HG03520 (cell line): ENCODE data around the gene AKAP14.
"Not testable (repeated sequence)": the region's sequence is repeated elsewhere in the genome, so short reads cannot be mapped to it uniquely, and the experiment has no call there.

ENCODE experiments used
- ATAC-seq: cut with Tn5 transposase; IDR thresholded peaks from one replicate; pipeline ENCODE4 v1.9.1; 2021; ENCODE audit warnings: mild to moderate bottlenecking, moderate library complexity; ENCODE audit not compliant: unreplicated experiment

AKAP14 gene

GRCh38 chrX:119895843-119896326 is at the start of gene AKAP14:
TSS of gene AKAP14 (plus strand) at chrX:119895893. CDS start at chrX:119903224, 7,331 bp downstream.
- ATAC-seq = no peak

GRCh38 chrX:119852382-119853353 is 43.0 kb upstream of the AKAP14 start, which contains the start of gene UPF3B:
TSS of gene UPF3B (minus strand) at chrX:119852963. CDS start at chrX:119852928, 35 bp downstream.
- peak; percentile 96 for ATAC-seq

- ATAC-seq = no peak
Measured at GRCh38 chrX:119853444-119853843, 42.2 kb upstream of the AKAP14 start.

DNA sequence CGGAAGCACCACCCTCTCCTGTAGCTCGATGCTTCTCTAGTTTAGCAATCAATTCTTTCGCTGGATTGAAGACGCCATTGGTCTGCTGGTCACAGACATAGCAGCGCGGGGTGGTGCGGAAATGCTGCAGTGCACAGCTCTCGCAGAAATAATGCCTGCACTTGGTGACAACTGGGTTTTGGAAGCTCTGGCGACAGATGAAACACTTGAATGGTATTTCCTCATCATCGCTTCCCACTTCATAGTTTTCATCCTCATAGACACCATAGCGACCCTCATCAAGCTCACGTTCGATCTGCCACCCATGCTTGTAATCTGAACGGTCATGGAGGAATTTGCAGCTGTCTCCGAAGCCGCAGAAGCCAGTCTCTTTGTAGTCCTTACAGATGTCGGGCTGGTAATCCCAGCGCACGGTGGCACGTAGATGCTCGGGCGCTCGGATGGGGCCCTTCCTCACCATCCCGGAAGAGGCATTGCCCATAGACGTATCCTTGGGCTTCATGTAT is 25.0 kb upstream of the AKAP14 start:
- no peak for ATAC-seq

DNA sequence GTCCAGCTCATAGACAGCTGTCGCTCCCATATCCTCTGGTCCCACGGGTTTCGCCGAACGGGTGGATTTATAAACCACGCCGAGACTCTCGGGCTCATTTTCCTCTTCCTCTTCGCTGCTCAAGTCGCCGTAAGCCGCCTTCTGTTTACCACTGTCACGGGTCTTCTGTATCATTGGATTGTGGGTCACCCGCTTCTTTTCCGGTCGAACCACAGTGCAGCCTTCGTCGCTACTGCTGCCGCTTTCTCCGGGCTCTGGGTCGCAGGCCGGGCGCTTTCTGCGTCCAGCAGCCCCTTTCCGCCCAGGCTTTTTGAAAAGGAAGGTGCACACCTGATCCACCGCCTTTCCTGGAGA is 24.5 kb upstream of the AKAP14 start:
- ATAC-seq = peak; percentile 20

DNA sequence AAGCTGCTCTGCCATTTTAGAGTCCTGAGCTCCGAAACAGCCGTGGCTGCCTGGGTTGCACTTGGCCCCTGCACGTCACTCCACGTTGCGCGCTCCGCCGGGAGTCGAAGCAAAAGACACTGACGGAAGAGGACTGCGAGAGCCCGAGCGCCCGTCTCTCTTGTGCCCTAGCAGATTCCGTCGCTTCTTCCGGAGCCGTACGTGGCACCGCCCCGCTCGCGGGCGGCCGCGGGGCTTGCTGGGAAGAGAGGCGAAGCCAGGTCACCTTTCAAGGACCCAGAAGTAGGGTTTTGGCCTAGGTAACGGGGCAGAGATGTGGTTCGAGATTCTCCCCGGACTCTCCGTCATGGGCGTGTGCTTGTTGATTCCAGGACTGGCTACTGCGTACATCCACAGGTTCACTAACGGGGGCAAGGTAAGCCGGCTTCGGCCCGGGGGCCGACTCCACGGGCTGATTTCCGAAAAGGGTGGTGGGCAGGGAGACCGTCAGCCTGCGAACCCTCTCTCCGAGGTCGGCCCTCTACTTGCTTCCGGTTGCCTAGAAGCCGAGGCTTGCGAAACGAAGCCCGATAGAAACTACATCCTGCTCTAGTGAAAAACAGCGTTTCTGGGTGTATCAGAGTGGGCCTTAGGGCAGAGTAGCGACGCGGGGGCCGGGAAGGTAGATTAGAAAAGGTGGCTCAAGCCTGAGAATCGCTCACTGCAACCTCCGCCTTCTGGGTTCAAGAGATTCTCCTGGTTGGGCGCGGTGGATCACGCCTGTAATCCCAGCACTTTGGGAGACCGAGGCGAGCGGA is 23.9 kb upstream of the AKAP14 start, which contains the start of the genes NDUFA1 and RNF113A:
NDUFA1 (plus strand) TSS at position 234 of the 797 bp plus-strand sequence; CDS start at position 314, 80 bp downstream.
RNF113A (minus strand) TSS at position 135 of the 797 bp plus-strand sequence; CDS start at position 15, 120 bp downstream.
- ATAC-seq = peak; percentile 86

- no peak for ATAC-seq
Measured at GRCh38 chrX:119878740-119879139, 17.0 kb upstream of the AKAP14 start.

DNA sequence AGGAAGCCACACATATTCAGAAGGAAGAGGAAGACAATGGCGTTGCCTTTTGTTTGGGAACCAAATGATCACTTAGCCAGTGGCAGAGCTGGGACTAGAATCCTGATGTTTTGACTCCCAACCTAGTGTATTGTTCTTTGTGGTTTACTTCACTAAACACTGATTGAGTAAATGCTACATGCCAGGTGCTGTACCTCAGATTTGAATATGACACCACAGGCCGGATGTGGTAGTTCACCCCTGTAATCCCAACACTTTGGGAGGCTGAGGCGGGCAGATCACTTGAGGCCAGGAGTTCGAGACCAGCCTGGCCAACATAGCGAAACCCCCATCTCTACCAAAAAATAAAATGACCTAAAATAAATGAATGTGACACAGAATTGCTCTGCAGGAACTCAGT is 15.6 kb upstream of the AKAP14 start:
- ATAC-seq = no peak

DNA sequence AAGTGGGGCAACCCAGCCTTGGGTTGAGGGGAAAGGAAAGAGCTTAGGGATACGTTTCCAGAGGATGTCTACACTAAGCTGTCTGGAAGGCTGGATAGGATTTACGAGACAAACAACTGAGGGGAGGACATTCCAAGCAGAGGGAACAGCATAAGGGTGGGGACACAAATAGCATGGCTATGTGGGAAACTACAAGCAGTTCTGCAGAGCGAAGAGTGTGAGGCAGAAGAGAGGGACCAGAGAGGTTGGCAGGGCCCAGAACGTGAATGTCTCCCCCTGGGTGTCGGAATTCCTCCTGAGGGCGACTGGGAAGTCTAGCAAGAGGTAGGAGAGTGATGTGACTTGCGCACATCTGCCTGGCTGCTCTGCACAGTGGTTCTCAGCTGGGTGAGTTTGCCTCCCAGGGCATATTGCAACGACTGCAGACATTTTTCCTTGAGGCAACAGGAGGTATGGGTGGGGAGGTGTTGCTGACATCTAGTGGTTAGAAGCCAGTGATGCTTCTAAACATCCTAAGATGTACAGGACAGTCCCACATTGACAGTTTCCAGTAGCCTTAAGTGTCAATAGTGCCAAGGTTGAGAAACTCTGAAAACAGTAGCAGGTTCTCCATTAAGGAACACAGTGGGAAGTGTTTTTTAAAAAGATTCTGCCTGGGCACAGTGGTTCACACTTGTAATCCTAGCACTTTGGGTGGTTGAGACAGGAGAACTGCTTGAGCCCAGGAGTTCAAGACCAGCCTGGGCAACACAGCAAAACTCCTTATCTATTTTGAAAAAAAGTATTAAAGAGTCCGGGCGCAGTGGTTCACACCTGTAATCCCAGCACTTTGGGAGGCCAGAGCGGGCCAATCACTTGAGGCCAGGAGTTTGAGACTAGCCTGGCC is 14.9 kb upstream of the AKAP14 start:
- ATAC-seq = peak; percentile 91

- ATAC-seq = no peak
Measured at GRCh38 chrX:119885554-119886428, 9.9 kb upstream of the AKAP14 start.

- ATAC-seq = no peak
Measured at GRCh38 chrX:119887721-119888425, 7.8 kb upstream of the AKAP14 start.

- not testable (repeated sequence) for ATAC-seq
Measured at GRCh38 chrX:119890626-119891025, 5.1 kb upstream of the AKAP14 start.

- not testable (repeated sequence) for ATAC-seq
Measured at GRCh38 chrX:119891961-119892692, 3.6 kb upstream of the AKAP14 start.

DNA sequence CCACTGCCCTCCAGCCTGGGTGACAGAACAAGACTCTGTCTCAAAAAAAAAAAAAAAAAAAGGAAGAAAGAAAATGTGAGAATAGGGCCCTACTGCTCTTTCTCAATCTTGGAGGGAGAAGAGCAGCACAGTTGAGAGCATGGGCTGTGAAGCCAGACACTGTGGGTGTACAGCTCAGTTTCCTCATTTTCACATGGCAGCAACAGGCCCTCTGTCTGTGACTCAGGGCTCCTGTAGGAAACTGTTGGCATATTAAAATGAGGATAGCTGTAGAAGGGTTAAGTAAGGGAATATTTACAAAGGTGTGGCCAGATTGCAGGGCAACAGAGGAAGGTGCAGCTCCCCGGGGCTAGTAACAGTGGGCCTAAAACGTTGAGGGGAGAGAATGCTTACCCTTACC is 3.4 kb downstream of the AKAP14 start:
- ATAC-seq = no peak

- ATAC-seq = no peak
Measured at GRCh38 chrX:119900976-119901375, 5.3 kb downstream of the AKAP14 start.

GRCh38 chrX:119916310-119916709 is 20.6 kb downstream of the AKAP14 start:
- ATAC-seq = no peak

GRCh38 chrX:119917877-119918276 is 22.2 kb downstream of the AKAP14 start:
- no peak for ATAC-seq
